Stimulated activated naive CD8-positive, alpha-beta T cell treated with anti-CD3 and anti-CD28 coated beads, Interleukin-15, amount 100 ng/mL, for 72 hours (primary cell): ENCODE data around the gene KRT32.

Experiments
- ATAC-seq: fragments of 150-1000 bp; cut with Tn5 transposase; 2 replicates; pipeline ENCODE4 v1.10.0; 2021; ENCODE audit warnings: mild to moderate bottlenecking, moderate library complexity
- DNase-seq, 2 donors: peaks; one replicate each; pipeline ENCODE4 v3.0.0; 2021 to 2022
- H3K27ac Mint-ChIP-seq, 2 donors: one replicate each; pipeline ENCODE4 v1.8.0; 2022; ENCODE audit warnings: mild to moderate bottlenecking in 2 of 2, mixed read lengths in 2 of 2, moderate library complexity in 2 of 2
- H3K27me3 Mint-ChIP-seq: one replicate; pipeline ENCODE4 v1.8.0; 2022; ENCODE audit warnings: mixed read lengths
- H3K4me1 Mint-ChIP-seq: one replicate; pipeline ENCODE4 v1.8.0; 2022; ENCODE audit warnings: mild to moderate bottlenecking, mixed read lengths
- H3K4me3 Mint-ChIP-seq, 2 donors: one replicate each; pipeline ENCODE4 v1.8.0; 2022; ENCODE audit warnings: mild to moderate bottlenecking in 2 of 2, mixed read lengths in 2 of 2, moderate library complexity in 1 of 2
- H3K9me3 Mint-ChIP-seq, 2 donors: one replicate each; pipeline ENCODE4 v1.8.0; 2022; ENCODE audit warnings: mixed read lengths in 2 of 2

The KRT32 gene

GRCh38 chr17:41483991-41484826 lies 17.0 kb upstream of the KRT32 start:
- Mint-ChIP-seq H3K4me3 (no peak overlapping the region), H3K27ac (no peak overlapping the region), H3K4me1 (no peaks in the 10 kb centered on the region), H3K9me3 (no peaks in the 10 kb centered on the region), H3K27me3 (peaks cover 9% of the 10 kb centered on the region)
- DNase-seq = no peak
- peak; percentile 9 for ATAC-seq

GRCh38 chr17:41483531-41483930 lies 16.3 kb upstream of the KRT32 start:
- Mint-ChIP-seq H3K27me3 (peaks cover 9% of the 10 kb centered on the region), H3K9me3 (no peaks in the 10 kb centered on the region), H3K4me3 (no peak overlapping the region), H3K27ac (no peak overlapping the region), H3K4me1 (no peaks in the 10 kb centered on the region)
- ATAC-seq (no peak), DNase-seq (no peak)

GRCh38 chr17:41481036-41481435 lies 13.8 kb upstream of the KRT32 start, which contains the start of gene KRT35:
Gene KRT35 (minus strand): TSS chr17:41481151. CDS start chr17:41481097, 54 bp downstream.
- no peak for ATAC-seq
- DNase-seq = no peak
- Mint-ChIP-seq H3K9me3 (no peaks in the 10 kb centered on the region), H3K4me3 (no peak within 1 kb of the TSS), H3K27ac (peak within 1 kb of the TSS in 1 of 2 donors; percentile 75), H3K27me3 (peaks cover 2% of the 10 kb centered on the region), H3K4me1 (no peaks in the 10 kb centered on the region)

- H3K4me1 Mint-ChIP-seq = no peaks in the 10 kb centered on the region
- DNase-seq (no peak), ATAC-seq (no peak)
- no peaks in the 10 kb centered on the region for H3K9me3 Mint-ChIP-seq
- H3K27ac Mint-ChIP-seq = no peak overlapping the region
- H3K4me3 Mint-ChIP-seq = no peak overlapping the region
- H3K27me3 Mint-ChIP-seq = no peaks in the 10 kb centered on the region
These were observed 13.4 kb upstream of the KRT32 start for GRCh38 chr17:41480581-41480980.

GRCh38 chr17:41480136-41480535 lies 12.9 kb upstream of the KRT32 start:
- DNase-seq (no peak), ATAC-seq (no peak)
- Mint-ChIP-seq H3K27ac (no peak overlapping the region), H3K27me3 (no peaks in the 10 kb centered on the region), H3K4me1 (no peaks in the 10 kb centered on the region), H3K9me3 (no peaks in the 10 kb centered on the region), H3K4me3 (no peak overlapping the region)

- Mint-ChIP-seq H3K4me3 (no peak overlapping the region), H3K27ac (no peak overlapping the region), H3K27me3 (no peaks in the 10 kb centered on the region), H3K9me3 (no peaks in the 10 kb centered on the region), H3K4me1 (no peaks in the 10 kb centered on the region)
- no peak for ATAC-seq
- DNase-seq = no peak
These were observed 11.1 kb upstream of the KRT32 start for GRCh38 chr17:41478237-41478636.

- H3K27ac Mint-ChIP-seq = no peak overlapping the region
- ATAC-seq (no peak), DNase-seq (no peak)
- H3K4me1 Mint-ChIP-seq = no peaks in the 10 kb centered on the region
- H3K9me3 Mint-ChIP-seq = no peaks in the 10 kb centered on the region
- H3K4me3 Mint-ChIP-seq = no peak overlapping the region
- H3K27me3 Mint-ChIP-seq = no peaks in the 10 kb centered on the region
These were observed 10.0 kb upstream of the KRT32 start for GRCh38 chr17:41476866-41477815.

GRCh38 chr17:41475421-41475820 lies 8.2 kb upstream of the KRT32 start:
- peaks cover 5 to 7% of the 10 kb centered on the region in 2 donors for H3K9me3 Mint-ChIP-seq
- H3K4me1 Mint-ChIP-seq = no peaks in the 10 kb centered on the region
- DNase-seq (no peak), ATAC-seq (no peak)
- no peak overlapping the region for H3K4me3 Mint-ChIP-seq
- H3K27ac Mint-ChIP-seq = no peak overlapping the region
- H3K27me3 Mint-ChIP-seq = no peaks in the 10 kb centered on the region

GRCh38 chr17:41474863-41475262 lies 7.7 kb upstream of the KRT32 start:
- Mint-ChIP-seq H3K27ac (no peak overlapping the region), H3K27me3 (no peaks in the 10 kb centered on the region), H3K4me1 (no peaks in the 10 kb centered on the region), H3K4me3 (no peak overlapping the region), H3K9me3 (peaks cover 5 to 7% of the 10 kb centered on the region in 2 donors)
- ATAC-seq (no peak), DNase-seq (no peak)

- no peak for ATAC-seq
- Mint-ChIP-seq H3K27ac (no peak overlapping the region), H3K9me3 (peaks cover 5 to 7% of the 10 kb centered on the region in 2 donors), H3K27me3 (peaks cover 6% of the 10 kb centered on the region), H3K4me3 (no peak overlapping the region), H3K4me1 (no peaks in the 10 kb centered on the region)
- no peak for DNase-seq
These were observed 1.2 kb upstream of the KRT32 start for GRCh38 chr17:41468346-41468745.

GRCh38 chr17:41467561-41467960 lies 375 bp upstream of the KRT32 start:
- Mint-ChIP-seq H3K9me3 (peaks cover 5 to 7% of the 10 kb centered on the region in 2 donors), H3K27ac (no peak overlapping the region), H3K27me3 (peaks cover 6% of the 10 kb centered on the region), H3K4me3 (no peak overlapping the region), H3K4me1 (no peaks in the 10 kb centered on the region)
- ATAC-seq = no peak
- no peak for DNase-seq

GRCh38 chr17:41464682-41465081 lies 2.5 kb downstream of the KRT32 start:
- DNase-seq = no peak
- Mint-ChIP-seq H3K27ac (peak overlapping the region in 1 of 2 donors; percentile 50), H3K4me1 (no peaks in the 10 kb centered on the region), H3K4me3 (no peak overlapping the region), H3K27me3 (peaks cover 6% of the 10 kb centered on the region), H3K9me3 (no peaks in the 10 kb centered on the region)
- ATAC-seq = no peak

GRCh38 chr17:41464173-41464572 lies 3.0 kb downstream of the KRT32 start:
- no peaks in the 10 kb centered on the region for H3K9me3 Mint-ChIP-seq
- no peaks in the 10 kb centered on the region for H3K4me1 Mint-ChIP-seq
- H3K27ac Mint-ChIP-seq = no peak overlapping the region
- DNase-seq (no peak), ATAC-seq (no peak)
- no peak overlapping the region for H3K4me3 Mint-ChIP-seq
- peaks cover 6% of the 10 kb centered on the region for H3K27me3 Mint-ChIP-seq

- Mint-ChIP-seq H3K27me3 (peaks cover 6% of the 10 kb centered on the region), H3K27ac (no peak overlapping the region), H3K9me3 (no peaks in the 10 kb centered on the region), H3K4me3 (no peak overlapping the region), H3K4me1 (no peaks in the 10 kb centered on the region)
- DNase-seq (no peak), ATAC-seq (no peak)
These were observed 3.4 kb downstream of the KRT32 start for GRCh38 chr17:41463746-41464145.

- Mint-ChIP-seq H3K9me3 (no peaks in the 10 kb centered on the region), H3K27ac (no peak overlapping the region), H3K27me3 (peaks cover 6% of the 10 kb centered on the region), H3K4me3 (no peak overlapping the region), H3K4me1 (no peaks in the 10 kb centered on the region)
- DNase-seq (no peak), ATAC-seq (no peak)
These were observed 4.5 kb downstream of the KRT32 start for GRCh38 chr17:41462705-41463104.

GRCh38 chr17:41457676-41458075 lies 9.5 kb downstream of the KRT32 start:
- no peaks in the 10 kb centered on the region for H3K27me3 Mint-ChIP-seq
- H3K4me3 Mint-ChIP-seq = no peak overlapping the region
- DNase-seq (no peak), ATAC-seq (no peak)
- H3K9me3 Mint-ChIP-seq = no peaks in the 10 kb centered on the region
- no peaks in the 10 kb centered on the region for H3K4me1 Mint-ChIP-seq
- no peak overlapping the region for H3K27ac Mint-ChIP-seq
